PFSK-1 (cell line): ENCODE results near the gene DSTYK.

Source experiments
- POLR2AphosphoS5 ChIP-seq: IDR thresholded peaks from 2 replicates; pipeline ENCODE4 v1.6.1; 2012; ENCODE audit warnings: low read depth, mild to moderate bottlenecking, control low read depth, low read length, moderate library complexity
- TAF1 ChIP-seq: IDR thresholded peaks from 2 replicates; pipeline ENCODE4 v1.6.1; 2012; ENCODE audit warnings: low read length, control low read depth, borderline replicate concordance; ENCODE audit not compliant: insufficient read depth

DNA sequence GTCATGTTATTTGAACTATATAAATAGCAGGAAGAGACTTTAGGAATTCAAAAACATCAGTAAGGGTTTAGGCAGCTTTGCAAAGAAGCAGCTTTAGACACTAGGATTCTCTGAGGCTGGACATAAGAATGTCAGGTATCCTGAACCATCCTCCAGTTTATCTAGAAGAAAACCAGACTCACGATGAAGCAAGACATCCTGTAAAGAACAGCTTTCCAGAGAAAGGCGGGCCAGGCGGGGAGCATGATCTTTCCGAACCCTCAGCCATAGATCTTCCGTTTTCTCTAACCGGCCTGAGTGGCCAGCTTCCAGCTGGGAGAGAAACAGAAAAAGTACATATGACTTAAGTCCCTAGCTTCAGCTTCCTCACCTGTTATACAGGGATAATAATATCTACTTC, 50.4 kb downstream of the DSTYK start:
- TF ChIP-seq POLR2AphosphoS5 (no peak), TAF1 (no peak)
